Left lung (tissue), 10 donors: Measurements from ENCODE around the gene ADA. TPM values are rescaled to one million over a fixed set of nuclear protein-coding genes. Genes with fewer than 3 reads are reported as not detected.
A peak's percentile ranks its signal among the peaks of the same experiment; 100 is the strongest.

Source experiments
- ATAC-seq: fragments of 200-7000 bp; cut with Tn5 transposase; one replicate; pipeline ENCODE4 v1.9.1; 2020; ENCODE audit warnings: moderate library complexity
- DNase-seq, 4 donors: peaks; one replicate each; pipeline ENCODE4 v3.0.0-alpha.2; 2013 to 2020
- H3K27ac ChIP-seq, 2 donors: fragments of 200-600 bp; sonication (generic) in 1 of 2; one replicate each; pipeline versions ENCODE4 v1.5.0 to v1.8.0; 2020 to 2021
- H3K27me3 ChIP-seq, 2 donors: fragments of 200-600 bp; sonication (generic) in 1 of 2; one replicate each; pipeline versions ENCODE4 v1.5.0 to v1.8.0; 2020 to 2021
- H3K36me3 ChIP-seq, 2 donors: fragments of 200-600 bp; sonication (generic) in 1 of 2; one replicate each; pipeline versions ENCODE4 v1.5.0 to v1.8.0; 2020 to 2021
- H3K4me1 ChIP-seq, 2 donors: fragments of 200-600 bp; one replicate each; pipeline ENCODE4 v1.8.0; 2021
- H3K4me3 ChIP-seq, 2 donors: fragments of 200-600 bp; sonication (generic) in 1 of 2; one replicate each; pipeline versions ENCODE4 v1.5.0 to v1.8.0; 2020 to 2021; ENCODE audit warnings: mild to moderate bottlenecking in 1 of 2
- H3K9me3 ChIP-seq, 2 donors: fragments of 200-600 bp; sonication (generic) in 1 of 2; one replicate each; pipeline versions ENCODE4 v1.5.0 to v1.8.0; 2020 to 2021
- intact Hi-C, 2 donors: fragments of 100-400 bp; cut with DNase I; formaldehyde crosslinking; loops; one replicate each; pipeline versions ENCODE4 v1.11.2 to v1.14.2; 2022
- polyA plus RNA-seq, 6 donors: library from polyadenylated mRNA; unstranded; fragments of 120-200 nt; gene quantifications; one replicate each; pipeline ENCODE4 v1.2.1, GENCODE V29; 2013; ENCODE audit not compliant: insufficient read length in 6 of 6
- total RNA-seq, 2 donors: library from RNA; stranded (reverse); fragmentation: NEBNext Ultra II Directional; extraction: Animal tissue kit (Norgen Biotek cat#: 25700); gene quantifications; one replicate each; pipeline ENCODE4 v1.2.1, GENCODE V29; 2021
- TF ChIP-seq, protein P1 (sequence below), 2 donors: fragments of 200-600 bp; sonication (generic) in 1 of 2; IDR thresholded peaks; one replicate each; pipeline versions ENCODE4 v1.5.0 to v1.8.0; 2021; ENCODE audit warnings: antibody characterized with exemption in 2 of 2
- donor health status: DM: no; HTN: yes; CAD: no.
- donor health status: DM: no; HTN: no; CAD: no.

Gene ADA
- total and polyA plus RNA-seq, 8 donors: 5.4 to 15.5 (median 6.9) TPM

DNA sequence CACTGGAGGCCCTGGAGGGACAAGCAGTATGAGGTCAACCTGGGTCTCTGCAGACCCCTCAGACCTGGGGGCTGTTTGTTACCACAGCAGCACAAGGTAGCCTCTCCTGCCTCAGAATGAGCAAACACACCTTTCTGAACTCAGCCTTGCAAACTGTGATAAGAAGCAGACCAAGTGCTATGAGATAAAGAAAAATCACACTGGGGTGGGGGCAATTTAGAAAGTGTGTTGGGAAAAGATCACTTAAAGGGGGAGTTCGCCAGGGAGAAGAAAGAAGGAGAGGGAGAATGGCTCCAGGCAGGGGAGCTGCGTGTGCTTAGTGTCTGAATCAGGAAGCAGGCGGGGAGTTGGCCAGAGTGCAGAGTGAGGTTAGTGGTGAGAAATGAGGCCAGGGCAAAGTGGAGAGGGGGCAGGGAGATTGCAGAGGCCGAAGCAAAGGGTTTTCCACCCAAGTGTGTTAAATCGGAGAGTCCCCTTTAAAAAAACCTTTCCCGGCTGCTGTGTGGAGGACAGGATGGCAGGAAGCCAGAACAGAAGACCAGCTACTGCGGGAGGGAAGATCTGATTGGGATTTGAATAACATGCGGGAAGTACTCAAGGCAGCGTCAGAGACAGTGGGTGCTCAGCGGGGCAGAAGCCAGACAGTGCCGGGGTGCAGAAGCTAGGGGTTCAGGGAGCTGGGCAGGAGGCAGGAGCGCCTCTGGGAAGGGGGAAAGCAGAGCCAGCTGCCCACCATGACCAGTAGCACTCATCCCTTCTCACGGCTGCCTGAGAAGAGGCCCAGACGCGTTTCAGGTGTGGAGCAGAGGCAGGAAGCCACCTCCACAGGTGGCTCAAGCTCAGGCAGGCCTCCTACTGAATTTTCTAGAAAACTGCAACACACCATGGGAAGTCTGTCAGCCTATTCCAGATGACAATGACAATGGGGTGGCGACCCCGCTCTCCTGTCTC is 9.0 kb downstream of the ADA start:
- no peaks in the 10 kb centered on the region for H3K36me3 ChIP-seq
- intact Hi-C loops: no loop called here
- DNase-seq (peak in 3 of 4 donors; percentile 62 to 78 (median 75)), ATAC-seq (peak; percentile 83)
- H3K9me3 ChIP-seq: no peaks in the 10 kb centered on the region
- TF ChIP-seq, protein P1, sequence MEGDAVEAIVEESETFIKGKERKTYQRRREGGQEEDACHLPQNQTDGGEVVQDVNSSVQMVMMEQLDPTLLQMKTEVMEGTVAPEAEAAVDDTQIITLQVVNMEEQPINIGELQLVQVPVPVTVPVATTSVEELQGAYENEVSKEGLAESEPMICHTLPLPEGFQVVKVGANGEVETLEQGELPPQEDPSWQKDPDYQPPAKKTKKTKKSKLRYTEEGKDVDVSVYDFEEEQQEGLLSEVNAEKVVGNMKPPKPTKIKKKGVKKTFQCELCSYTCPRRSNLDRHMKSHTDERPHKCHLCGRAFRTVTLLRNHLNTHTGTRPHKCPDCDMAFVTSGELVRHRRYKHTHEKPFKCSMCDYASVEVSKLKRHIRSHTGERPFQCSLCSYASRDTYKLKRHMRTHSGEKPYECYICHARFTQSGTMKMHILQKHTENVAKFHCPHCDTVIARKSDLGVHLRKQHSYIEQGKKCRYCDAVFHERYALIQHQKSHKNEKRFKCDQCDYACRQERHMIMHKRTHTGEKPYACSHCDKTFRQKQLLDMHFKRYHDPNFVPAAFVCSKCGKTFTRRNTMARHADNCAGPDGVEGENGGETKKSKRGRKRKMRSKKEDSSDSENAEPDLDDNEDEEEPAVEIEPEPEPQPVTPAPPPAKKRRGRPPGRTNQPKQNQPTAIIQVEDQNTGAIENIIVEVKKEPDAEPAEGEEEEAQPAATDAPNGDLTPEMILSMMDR (IDR thresholded peaks at IDR 0.05): no peak
- peak overlapping the region; percentile 73 to 80 for H3K27ac ChIP-seq
- H3K4me3 ChIP-seq: no peak overlapping the region
- H3K4me1 ChIP-seq: peaks cover 33 to 58% of the 10 kb centered on the region in 2 donors
- no peaks in the 10 kb centered on the region for H3K27me3 ChIP-seq

DNA sequence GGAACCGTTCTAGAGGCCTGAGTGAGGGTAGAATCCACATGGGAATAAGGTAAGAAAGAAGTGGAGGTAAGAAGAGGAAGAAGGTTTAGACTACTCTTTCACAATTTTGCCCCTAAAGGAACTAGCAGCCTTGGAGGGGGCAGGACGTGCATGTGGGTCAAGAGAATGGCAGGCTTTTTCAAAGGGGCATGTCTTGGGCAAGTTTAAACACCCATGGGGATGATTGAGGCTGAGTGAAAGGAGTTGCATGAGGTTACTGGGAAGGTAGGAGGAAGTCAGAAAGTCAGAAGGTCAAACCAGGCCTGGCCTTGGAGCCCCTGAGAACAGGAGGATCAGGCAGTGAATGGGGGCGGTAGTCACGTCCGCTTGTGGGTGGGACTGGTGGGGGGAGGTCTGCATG is 10.2 kb downstream of the ADA start:
- Histone ChIP-seq H3K9me3 (no peaks in the 10 kb centered on the region), H3K4me3 (no peak overlapping the region), H3K27me3 (no peaks in the 10 kb centered on the region), H3K36me3 (no peaks in the 10 kb centered on the region), H3K27ac (no peak overlapping the region), H3K4me1 (peaks cover 30 to 47% of the 10 kb centered on the region in 2 donors)
- TF ChIP-seq, protein P1 (IDR thresholded peaks at IDR 0.05): no peak
- ATAC-seq: no peak
- DNase-seq: peak in 1 of 4 donors; percentile 34
- intact Hi-C loops: no loop called here

DNA sequence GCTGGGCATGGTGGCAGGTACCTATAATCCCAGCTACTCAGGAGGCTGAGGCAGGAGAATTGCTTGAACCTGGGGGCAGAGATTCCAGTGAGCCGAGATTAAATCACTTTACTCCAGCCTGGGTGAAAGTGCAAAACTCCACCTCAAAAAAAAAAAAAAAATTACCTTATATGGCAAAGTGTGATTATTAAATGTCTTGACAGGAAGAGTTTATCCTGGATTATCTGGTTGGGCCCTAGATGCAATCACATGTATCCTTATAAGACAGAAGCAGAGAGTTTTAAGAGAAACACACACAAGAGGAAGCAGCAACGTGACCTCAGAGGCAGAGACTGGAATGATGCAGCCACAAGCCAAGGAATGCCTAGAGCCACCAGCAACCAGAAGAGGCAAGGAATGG is 11.0 kb downstream of the ADA start:
- H3K4me1 ChIP-seq: peaks cover 29 to 39% of the 10 kb centered on the region in 2 donors
- H3K36me3 ChIP-seq: peaks cover 0 to 7% of the 10 kb centered on the region in 2 donors
- DNase-seq (no peak), ATAC-seq (no peak)
- no peak overlapping the region for H3K4me3 ChIP-seq
- TF ChIP-seq, protein P1 (IDR thresholded peaks at IDR 0.05): no peak
- H3K27me3 ChIP-seq: no peaks in the 10 kb centered on the region
- no peak overlapping the region for H3K27ac ChIP-seq
- no peaks in the 10 kb centered on the region for H3K9me3 ChIP-seq
- intact Hi-C loops: no loop called here

DNA sequence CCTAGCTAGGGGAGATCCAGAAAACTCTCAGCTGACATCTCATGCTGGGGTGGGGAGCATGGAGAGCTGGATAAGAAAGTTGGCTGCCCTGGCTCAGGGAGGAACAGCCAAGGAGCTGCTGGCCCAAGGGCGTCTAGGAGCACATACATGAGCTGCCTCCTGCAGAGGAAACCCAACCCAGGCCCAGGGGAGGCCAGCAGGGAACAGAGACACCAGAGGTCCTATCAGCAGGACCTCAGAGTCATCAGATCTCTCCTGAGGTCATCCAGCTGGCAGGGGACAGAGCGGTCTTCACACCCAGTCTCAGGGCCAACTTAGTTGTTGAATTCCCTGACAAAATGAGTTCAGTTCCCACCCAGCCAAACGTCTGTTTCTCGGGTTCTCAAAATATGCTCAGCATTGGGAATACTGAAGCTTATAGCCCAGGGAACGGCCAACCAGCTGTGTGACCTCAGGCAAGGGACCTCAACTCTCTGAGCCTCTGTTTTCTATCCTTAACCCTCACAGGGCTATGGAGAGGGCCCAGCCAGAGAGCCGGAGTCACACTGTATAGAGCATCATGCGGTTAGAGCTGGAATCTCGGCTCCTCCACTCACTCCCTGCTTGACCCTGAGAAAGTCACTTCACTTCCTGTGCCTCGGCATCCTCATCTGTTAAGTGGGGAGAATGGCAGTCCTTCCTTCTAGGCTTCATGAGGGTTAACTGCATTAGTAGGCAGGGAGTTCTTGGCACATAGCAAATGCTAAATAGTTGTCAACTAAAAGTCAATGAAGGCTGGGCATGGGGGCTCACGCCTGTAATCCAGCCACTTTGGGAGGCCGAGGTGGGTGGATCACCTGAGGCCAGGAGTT is 13.8 kb downstream of the ADA start:
- H3K36me3 ChIP-seq: peaks cover 0 to 30% of the 10 kb centered on the region in 2 donors
- TF ChIP-seq, protein P1 (IDR thresholded peaks at IDR 0.05): no peak
- peak in 1 of 4 donors; percentile 42 for DNase-seq
- H3K27me3 ChIP-seq: no peaks in the 10 kb centered on the region
- H3K4me3 ChIP-seq: no peak overlapping the region
- H3K9me3 ChIP-seq: no peaks in the 10 kb centered on the region
- intact Hi-C loops: no loop called here
- no peak overlapping the region for H3K27ac ChIP-seq
- peaks cover 11 to 12% of the 10 kb centered on the region in 2 donors for H3K4me1 ChIP-seq
- ATAC-seq: no peak
